ENCODE measurements around the gene CDK14.

CDK14 gene

GRCh38 chr7:90706072-90706716, 110.1 kb downstream of the CDK14 start:
- Histone ChIP-seq H3K36me3 (no peaks in the 10 kb centered on the region), H3K4me3 (no peak overlapping the region), H3K4me1 (peaks cover 0 to 37% (median 18%) of the 10 kb centered on the region in 4 donors), H3K27ac (no peak overlapping the region), H3K27me3 (no peaks in the 10 kb centered on the region), H3K9me3 (no peaks in the 10 kb centered on the region)
- TF ChIP-seq CTCF (IDR thresholded peaks at IDR 0.05): no peak
- no peak for DNase-seq
- intact Hi-C loops (cut with DNase I; ENCODE audit: low total_unique reads): no loop called here

GRCh38 chr7:90708841-90709317, 112.8 kb downstream of the CDK14 start:
- TF ChIP-seq CTCF (IDR thresholded peaks at IDR 0.05): peak; percentile 31 to 32
- Histone ChIP-seq H3K36me3 (no peaks in the 10 kb centered on the region), H3K4me3 (no peak overlapping the region), H3K27ac (no peak overlapping the region), H3K27me3 (no peaks in the 10 kb centered on the region), H3K4me1 (peaks cover 0 to 30% (median 15%) of the 10 kb centered on the region in 4 donors), H3K9me3 (no peaks in the 10 kb centered on the region)
- DNase-seq: no peak
- intact Hi-C loops (cut with DNase I; ENCODE audit: low total_unique reads): no loop called here

- no peak for TF ChIP-seq CTCF (IDR thresholded peaks at IDR 0.05)
- Histone ChIP-seq H3K9me3 (no peaks in the 10 kb centered on the region), H3K4me1 (peaks cover 0 to 33% (median 15%) of the 10 kb centered on the region in 4 donors), H3K27ac (peak overlapping the region; percentile 31 to 72), H3K4me3 (peak overlapping the region; percentile 4 to 30), H3K36me3 (no peaks in the 10 kb centered on the region), H3K27me3 (no peaks in the 10 kb centered on the region)
- intact Hi-C loops (cut with DNase I; ENCODE audit: low total_unique reads): no loop called here
- DNase-seq: peak in 1 of 2 donors; percentile 36
Observed at GRCh38 chr7:90709501-90710465, 113.7 kb downstream of the CDK14 start.

GRCh38 chr7:90710466-90710850, 114.3 kb downstream of the CDK14 start:
- peaks cover 0 to 33% (median 13%) of the 10 kb centered on the region in 4 donors for H3K4me1 ChIP-seq
- H3K27me3 ChIP-seq: no peaks in the 10 kb centered on the region
- peak overlapping the region; percentile 31 to 72 for H3K27ac ChIP-seq
- no peaks in the 10 kb centered on the region for H3K9me3 ChIP-seq
- peak overlapping the region; percentile 4 to 30 for H3K4me3 ChIP-seq
- H3K36me3 ChIP-seq: no peaks in the 10 kb centered on the region
- DNase-seq: no peak
- TF ChIP-seq CTCF (IDR thresholded peaks at IDR 0.05): no peak
- intact Hi-C loops (cut with DNase I; ENCODE audit: low total_unique reads): no loop called here

GRCh38 chr7:90713628-90714027, 117.5 kb downstream of the CDK14 start:
- TF ChIP-seq CTCF (IDR thresholded peaks at IDR 0.05): no peak
- Histone ChIP-seq H3K27me3 (no peaks in the 10 kb centered on the region), H3K4me1 (peaks cover 0 to 40% (median 11%) of the 10 kb centered on the region in 4 donors), H3K27ac (no peak overlapping the region), H3K9me3 (no peaks in the 10 kb centered on the region), H3K36me3 (no peaks in the 10 kb centered on the region), H3K4me3 (no peak overlapping the region)
- DNase-seq: no peak
- intact Hi-C loops (cut with DNase I; ENCODE audit: low total_unique reads): no loop called here

All from tibial artery (tissue), 4 donors.